Vagina (tissue), 2 donors: ENCODE data around the gene MMP12. TPM values are rescaled to one million over a fixed set of nuclear protein-coding genes. Genes with fewer than 3 reads are reported as not detected.

Experiments
- DNase-seq, 2 donors: peaks; one replicate each; pipeline ENCODE4 v3.0.0-alpha.2; 2017; ENCODE audit errors: extremely low spot score in 2 of 2
- H3K27ac ChIP-seq: fragments of 200-600 bp; sonication (generic); one replicate; pipeline ENCODE4 v1.5.1; 2019
- H3K27me3 ChIP-seq: fragments of 200-600 bp; sonication (generic); one replicate; pipeline ENCODE4 v1.5.1; 2019
- H3K36me3 ChIP-seq, 2 donors: fragments of 200-600 bp; sonication (generic); one replicate each; pipeline ENCODE4 v1.5.1; 2017 to 2019
- H3K4me1 ChIP-seq: fragments of 200-600 bp; sonication (generic); one replicate; pipeline ENCODE4 v1.5.1; 2019
- H3K4me3 ChIP-seq, 2 donors: fragments of 200-600 bp; sonication (generic); 1 replicate in 1 of 2; 2 replicates in 1 of 2; pipeline ENCODE4 v1.5.1; 2016 to 2019
- H3K9me3 ChIP-seq: fragments of 200-600 bp; sonication (generic); one replicate; pipeline ENCODE4 v1.5.1; 2019
- CTCF ChIP-seq, 3 experiments: fragments of 450-650 bp in 2 of 3; fragments of 200-600 bp in 1 of 3; sonication (generic) in 1 of 3; IDR thresholded peaks; one replicate each; pipeline ENCODE4 v1.5.1; 2017 to 2019; ENCODE audit warnings: antibody characterized with exemption in 3 of 3, mild to moderate bottlenecking in 2 of 3, moderate library complexity in 2 of 3
- POLR2A ChIP-seq, 2 donors: fragments of 450-650 bp; IDR thresholded peaks; one replicate each; pipeline ENCODE4 v1.6.1; 2017; ENCODE audit warnings: antibody characterized with exemption in 2 of 2, mild to moderate bottlenecking in 2 of 2, moderate library complexity in 2 of 2
- POLR2AphosphoS5 ChIP-seq, 2 donors: sonication (generic); formaldehyde crosslinking; IDR thresholded peaks; one replicate each; pipeline ENCODE4 v1.9.0; 2017; ENCODE audit warnings: antibody characterized with exemption in 2 of 2, mild to moderate bottlenecking in 2 of 2, low read depth in 1 of 2; ENCODE audit not compliant: insufficient read depth in 1 of 2
- intact Hi-C: fragments of 100-400 bp; cut with DNase I; formaldehyde crosslinking; loops from one replicate; pipeline ENCODE4 v1.15.1; 2023
- total RNA-seq: library from RNA; depleted of rRNA; stranded (reverse); fragments of >200 nt; gene quantifications from one replicate; pipeline ENCODE4 v1.2.3, GENCODE V29; 2016

The MMP12 gene
- total RNA-seq, 1 donor from 2014 or later: not detected

GRCh38 chr11:102891736-102892135 lies 17.0 kb upstream of the MMP12 start:
- no peaks in the 10 kb centered on the region for H3K27me3 ChIP-seq
- H3K4me1 ChIP-seq: no peaks in the 10 kb centered on the region
- no peaks in the 10 kb centered on the region for H3K9me3 ChIP-seq
- intact Hi-C loops: no loop called here
- H3K27ac ChIP-seq: no peak overlapping the region
- no peaks in the 10 kb centered on the region for H3K36me3 ChIP-seq
- no peak for TF ChIP-seq POLR2AphosphoS5 (IDR thresholded peaks at IDR 0.05; ENCODE audit: insufficient read depth in 1 of 2, low read depth in 1 of 2)
- TF ChIP-seq POLR2A (IDR thresholded peaks at IDR 0.05): no peak
- TF ChIP-seq CTCF (IDR thresholded peaks at IDR 0.05): no peak
- H3K4me3 ChIP-seq: no peak overlapping the region
- no peak for DNase-seq

- no peaks in the 10 kb centered on the region for H3K9me3 ChIP-seq
- intact Hi-C loops: no loop called here
- no peaks in the 10 kb centered on the region for H3K36me3 ChIP-seq
- no peak overlapping the region for H3K4me3 ChIP-seq
- H3K27ac ChIP-seq: no peak overlapping the region
- H3K27me3 ChIP-seq: no peaks in the 10 kb centered on the region
- H3K4me1 ChIP-seq: no peaks in the 10 kb centered on the region
- TF ChIP-seq POLR2AphosphoS5 (IDR thresholded peaks at IDR 0.05; ENCODE audit: insufficient read depth in 1 of 2, low read depth in 1 of 2): no peak
- TF ChIP-seq CTCF (IDR thresholded peaks at IDR 0.05): no peak
- TF ChIP-seq POLR2A (IDR thresholded peaks at IDR 0.05): no peak
- no peak for DNase-seq
Observed at GRCh38 chr11:102886999-102887398, 12.2 kb upstream of the MMP12 start.

- intact Hi-C loops: no loop called here
- Histone ChIP-seq H3K27ac (no peak overlapping the region), H3K36me3 (no peaks in the 10 kb centered on the region), H3K9me3 (no peaks in the 10 kb centered on the region), H3K27me3 (no peaks in the 10 kb centered on the region), H3K4me3 (no peak overlapping the region), H3K4me1 (no peaks in the 10 kb centered on the region)
- TF ChIP-seq CTCF (IDR thresholded peaks at IDR 0.05): no peak
- no peak for TF ChIP-seq POLR2A (IDR thresholded peaks at IDR 0.05)
- TF ChIP-seq POLR2AphosphoS5 (IDR thresholded peaks at IDR 0.05; ENCODE audit: insufficient read depth in 1 of 2, low read depth in 1 of 2): no peak
- DNase-seq: no peak
Observed at GRCh38 chr11:102883141-102883540, 8.4 kb upstream of the MMP12 start.

GRCh38 chr11:102882389-102883024 lies 7.7 kb upstream of the MMP12 start:
- no peaks in the 10 kb centered on the region for H3K4me1 ChIP-seq
- H3K36me3 ChIP-seq: no peaks in the 10 kb centered on the region
- TF ChIP-seq POLR2AphosphoS5 (IDR thresholded peaks at IDR 0.05; ENCODE audit: insufficient read depth in 1 of 2, low read depth in 1 of 2): no peak
- no peak for TF ChIP-seq CTCF (IDR thresholded peaks at IDR 0.05)
- no peak for TF ChIP-seq POLR2A (IDR thresholded peaks at IDR 0.05)
- no peak overlapping the region for H3K27ac ChIP-seq
- intact Hi-C loops: no loop called here
- no peaks in the 10 kb centered on the region for H3K9me3 ChIP-seq
- no peak for DNase-seq
- no peaks in the 10 kb centered on the region for H3K27me3 ChIP-seq
- H3K4me3 ChIP-seq: no peak overlapping the region

- H3K27ac ChIP-seq: no peak overlapping the region
- intact Hi-C loops: no loop called here
Observed at GRCh38 chr11:102879801-102880200, 5.0 kb upstream of the MMP12 start.

More at GRCh38 chr11:102879801-102880200, 5.0 kb upstream of the MMP12 start:
- Histone ChIP-seq H3K4me1 (no peaks in the 10 kb centered on the region), H3K9me3 (no peaks in the 10 kb centered on the region), H3K36me3 (no peaks in the 10 kb centered on the region), H3K4me3 (no peak overlapping the region), H3K27me3 (no peaks in the 10 kb centered on the region)
- no peak for DNase-seq
- TF ChIP-seq POLR2A (IDR thresholded peaks at IDR 0.05): no peak
- no peak for TF ChIP-seq CTCF (IDR thresholded peaks at IDR 0.05)
- TF ChIP-seq POLR2AphosphoS5 (IDR thresholded peaks at IDR 0.05; ENCODE audit: insufficient read depth in 1 of 2, low read depth in 1 of 2): no peak
